Activated CD8-positive, alpha-beta memory T cell treated with anti-CD3 and anti-CD28 coated beads, Interleukin-2, amount 10 ng/mL, durations not matched to agents 7 days and 5 days (primary cell): ENCODE data around the gene PTPRN2. TPM values are rescaled to one million over a fixed set of nuclear protein-coding genes. Genes with fewer than 3 reads are reported as not detected.
"Not testable (repeated sequence)": the region's sequence is repeated elsewhere in the genome, so short reads cannot be mapped to it uniquely, and the experiment has no call there.

Experiments
- ATAC-seq: fragments of 150-1000 bp; cut with Tn5 transposase; one replicate; pipeline ENCODE4 v1.10.0; 2021; ENCODE audit warnings: moderate library complexity
- CTCF ChIA-PET: fragments of 350-600 bp; sonication (Branson Sonifier 250); formaldehyde crosslinking; loops from one replicate; lab custom pipeline; 2021; ENCODE audit warnings: antibody characterized with exemption; lab: Charles Lee
- DNase-seq: peaks from one replicate; pipeline ENCODE4 v3.0.0-alpha.2; 2020
- H3K27ac Mint-ChIP-seq: one replicate; pipeline ENCODE4 v1.8.0; 2021; ENCODE audit warnings: mild to moderate bottlenecking, mixed read lengths
- H3K27me3 Mint-ChIP-seq: one replicate; pipeline ENCODE4 v1.8.0; 2021; ENCODE audit warnings: mixed read lengths
- H3K36me3 Mint-ChIP-seq: one replicate; pipeline ENCODE4 v1.8.0; 2021; ENCODE audit warnings: mild to moderate bottlenecking, mixed read lengths
- H3K4me1 Mint-ChIP-seq: one replicate; pipeline ENCODE4 v1.8.0; 2021; ENCODE audit warnings: mixed read lengths
- H3K4me3 Mint-ChIP-seq: one replicate; pipeline ENCODE4 v1.8.0; 2021; ENCODE audit warnings: mild to moderate bottlenecking, moderate library complexity, mixed read lengths
- H3K9me3 Mint-ChIP-seq: one replicate; pipeline ENCODE4 v1.8.0; 2022; ENCODE audit warnings: low read depth, mixed read lengths
- total RNA-seq, 2 experiments: library from RNA; stranded (reverse); gene quantifications; one replicate each; pipeline ENCODE4 v1.2.3, GENCODE V29; 2021

PTPRN2 gene
- total RNA-seq, 2 experiments from 2014 or later = 3.2 to 5.7 TPM

GRCh38 chr7:158508802-158509385 is 78.7 kb downstream of the PTPRN2 start:
- DNase-seq (no peak), ATAC-seq (no peak)
- H3K27ac Mint-ChIP-seq = no peak overlapping the region
- no peaks in the 10 kb centered on the region for H3K27me3 Mint-ChIP-seq
- no peak overlapping the region for H3K4me3 Mint-ChIP-seq
- H3K4me1 Mint-ChIP-seq = no peaks in the 10 kb centered on the region
- CTCF ChIA-PET = no interaction called here
- no peaks in the 10 kb centered on the region for H3K36me3 Mint-ChIP-seq
- peaks cover 20% of the 10 kb centered on the region for H3K9me3 Mint-ChIP-seq

DNA sequence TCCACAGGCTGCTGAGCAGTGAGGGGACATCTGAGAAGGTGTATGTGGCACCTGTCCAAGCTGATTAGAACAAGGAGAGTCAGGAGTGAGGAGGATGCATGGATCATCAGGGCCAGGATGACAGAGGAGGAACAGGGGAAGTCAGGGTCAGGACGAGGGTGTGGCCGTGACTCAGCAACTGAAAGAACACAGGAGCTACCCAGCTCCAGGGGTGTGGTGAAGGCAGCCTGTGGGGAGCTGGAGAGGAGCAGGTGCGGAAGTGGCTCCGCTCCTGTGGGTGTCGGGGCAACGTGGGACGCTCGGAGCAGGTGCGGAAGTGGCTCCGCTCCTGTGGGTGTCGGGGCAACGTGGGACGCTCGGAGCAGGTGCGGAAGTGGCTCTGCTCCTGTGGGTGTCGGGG is 79.3 kb downstream of the PTPRN2 start:
- not testable (repeated sequence) for H3K27ac Mint-ChIP-seq, H3K4me1 Mint-ChIP-seq

DNA sequence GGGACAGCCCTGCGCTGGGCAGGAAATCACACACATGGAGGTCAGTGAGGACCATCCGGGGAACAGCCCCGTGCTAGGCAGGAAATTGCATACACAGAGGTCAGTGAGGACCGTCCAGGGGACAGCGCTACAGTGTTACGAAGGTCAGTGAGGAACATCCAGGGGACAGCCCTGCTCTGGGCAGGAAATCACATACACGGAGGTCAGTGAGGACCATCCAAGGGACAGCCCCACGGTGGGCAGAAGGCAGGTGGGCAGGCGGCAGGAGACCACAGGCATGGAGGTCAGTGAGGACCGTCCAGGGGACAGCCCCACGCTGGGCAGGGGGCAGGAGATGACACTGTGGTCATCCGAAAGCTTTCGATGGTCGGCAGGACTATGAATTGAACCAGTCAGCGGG is 79.7 kb downstream of the PTPRN2 start:
- no peaks in the 10 kb centered on the region for H3K36me3 Mint-ChIP-seq
- DNase-seq = no peak
- no peak overlapping the region for H3K27ac Mint-ChIP-seq
- no peaks in the 10 kb centered on the region for H3K4me1 Mint-ChIP-seq
- H3K4me3 Mint-ChIP-seq = no peak overlapping the region
- no peaks in the 10 kb centered on the region for H3K27me3 Mint-ChIP-seq
- CTCF ChIA-PET = no interaction called here
- peaks cover 20% of the 10 kb centered on the region for H3K9me3 Mint-ChIP-seq
- ATAC-seq = no peak

More for the DNA sequence above, 79.3 kb downstream of the PTPRN2 start:
- H3K9me3 Mint-ChIP-seq = peaks cover 20% of the 10 kb centered on the region
- H3K36me3 Mint-ChIP-seq, ATAC-seq, H3K4me3 Mint-ChIP-seq, H3K27me3 Mint-ChIP-seq, DNase-seq, CTCF ChIA-PET: not testable (repeated sequence)

GRCh38 chr7:158507175-158507574 is 80.4 kb downstream of the PTPRN2 start:
- H3K27ac Mint-ChIP-seq, ATAC-seq, H3K4me3 Mint-ChIP-seq, H3K27me3 Mint-ChIP-seq, H3K4me1 Mint-ChIP-seq, CTCF ChIA-PET, DNase-seq, H3K36me3 Mint-ChIP-seq: not testable (repeated sequence)
- peaks cover 15% of the 10 kb centered on the region for H3K9me3 Mint-ChIP-seq

DNA sequence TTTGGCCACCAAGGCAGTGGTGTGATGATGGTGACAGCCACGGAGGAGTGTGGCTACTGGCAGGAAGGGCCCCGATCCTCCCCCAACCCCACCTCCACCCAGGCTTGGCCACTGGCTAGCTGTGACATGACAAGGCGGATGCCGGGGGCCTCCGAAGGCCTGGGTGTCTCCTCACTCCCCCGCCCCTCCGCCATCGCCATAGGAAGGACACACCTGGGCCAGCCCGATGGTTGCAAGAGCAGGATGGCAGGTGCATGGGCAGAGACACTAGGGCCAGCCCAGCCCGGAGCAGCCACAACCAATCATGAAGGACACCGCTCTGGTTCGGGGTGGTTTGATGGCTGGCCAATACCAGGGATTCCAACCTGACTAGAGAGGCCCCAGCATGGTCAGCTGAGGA is 81.0 kb downstream of the PTPRN2 start:
- Mint-ChIP-seq H3K4me1 (no peaks in the 10 kb centered on the region), H3K36me3 (no peaks in the 10 kb centered on the region), H3K27me3 (no peaks in the 10 kb centered on the region), H3K4me3 (no peak overlapping the region), H3K9me3 (peaks cover 10% of the 10 kb centered on the region), H3K27ac (no peak overlapping the region)
- CTCF ChIA-PET = no interaction called here
- DNase-seq (no peak), ATAC-seq (no peak)

DNA sequence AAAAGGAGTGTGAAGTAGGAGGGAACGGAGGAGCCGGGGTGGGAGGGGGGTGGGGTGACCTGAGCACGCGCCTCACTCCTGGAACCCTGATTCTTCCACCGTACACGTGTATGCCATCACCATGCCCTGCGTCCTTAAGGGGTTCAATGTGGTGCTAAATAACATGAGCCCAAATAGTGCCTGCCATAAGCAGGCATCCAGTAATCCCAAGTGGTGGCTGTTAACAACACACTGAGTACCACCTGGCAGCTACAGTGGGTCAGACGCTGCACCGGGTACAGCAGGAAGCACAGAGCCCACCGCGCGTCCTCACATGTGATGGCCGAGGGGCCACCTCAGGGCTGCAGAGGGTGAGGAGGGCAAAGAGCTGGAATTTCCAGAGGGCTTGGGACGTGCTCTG is 81.9 kb downstream of the PTPRN2 start:
- peaks cover 7% of the 10 kb centered on the region for H3K9me3 Mint-ChIP-seq
- no peaks in the 10 kb centered on the region for H3K4me1 Mint-ChIP-seq
- ATAC-seq (no peak), DNase-seq (no peak)
- H3K27ac Mint-ChIP-seq = no peak overlapping the region
- no peaks in the 10 kb centered on the region for H3K36me3 Mint-ChIP-seq
- no peak overlapping the region for H3K4me3 Mint-ChIP-seq
- CTCF ChIA-PET = no interaction called here
- no peaks in the 10 kb centered on the region for H3K27me3 Mint-ChIP-seq

DNA sequence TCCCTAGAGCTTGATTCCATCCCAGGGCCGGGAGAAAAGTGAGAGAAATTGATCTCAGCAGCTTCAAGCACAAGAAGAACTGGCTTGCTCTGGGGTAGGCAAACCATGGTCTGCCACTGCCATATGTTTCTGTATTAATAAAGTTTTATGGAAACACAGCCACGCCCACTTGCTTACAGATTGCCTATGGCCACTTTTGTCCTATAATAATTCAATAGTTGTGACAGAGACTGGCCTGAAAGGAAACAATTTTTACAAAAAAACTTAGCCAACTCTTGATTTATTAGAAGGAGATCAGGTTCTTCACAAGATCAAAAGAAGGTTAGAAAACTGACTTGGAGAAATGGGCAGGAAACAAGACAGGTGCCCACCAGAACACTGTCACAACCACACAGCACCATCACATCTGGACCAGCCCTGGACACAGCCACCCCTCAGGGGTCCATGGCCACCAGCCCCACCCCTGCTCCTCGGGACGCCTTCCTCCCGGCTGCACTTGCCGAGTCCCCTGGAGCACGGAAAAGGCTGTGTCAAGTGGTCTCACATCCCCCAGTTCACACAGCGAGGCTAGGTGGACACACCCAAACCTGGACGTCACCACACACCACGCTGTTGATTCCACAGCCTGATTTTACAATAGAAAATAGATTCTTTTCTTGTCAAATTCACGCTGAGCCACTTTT is 85.4 kb downstream of the PTPRN2 start:
- CTCF ChIA-PET = no interaction called here
- DNase-seq (no peak), ATAC-seq (no peak)
- H3K27ac Mint-ChIP-seq = no peak overlapping the region
- no peaks in the 10 kb centered on the region for H3K36me3 Mint-ChIP-seq
- H3K9me3 Mint-ChIP-seq = no peaks in the 10 kb centered on the region
- H3K4me3 Mint-ChIP-seq = no peak overlapping the region
- H3K27me3 Mint-ChIP-seq = peaks cover 4% of the 10 kb centered on the region
- H3K4me1 Mint-ChIP-seq = no peaks in the 10 kb centered on the region

GRCh38 chr7:158501393-158502067 is 86.1 kb downstream of the PTPRN2 start:
- Mint-ChIP-seq H3K36me3 (no peaks in the 10 kb centered on the region), H3K27ac (no peak overlapping the region), H3K27me3 (peaks cover 4% of the 10 kb centered on the region), H3K4me1 (no peaks in the 10 kb centered on the region), H3K9me3 (no peaks in the 10 kb centered on the region), H3K4me3 (no peak overlapping the region)
- no peak for DNase-seq
- no peak for ATAC-seq
- CTCF ChIA-PET = no interaction called here

DNA sequence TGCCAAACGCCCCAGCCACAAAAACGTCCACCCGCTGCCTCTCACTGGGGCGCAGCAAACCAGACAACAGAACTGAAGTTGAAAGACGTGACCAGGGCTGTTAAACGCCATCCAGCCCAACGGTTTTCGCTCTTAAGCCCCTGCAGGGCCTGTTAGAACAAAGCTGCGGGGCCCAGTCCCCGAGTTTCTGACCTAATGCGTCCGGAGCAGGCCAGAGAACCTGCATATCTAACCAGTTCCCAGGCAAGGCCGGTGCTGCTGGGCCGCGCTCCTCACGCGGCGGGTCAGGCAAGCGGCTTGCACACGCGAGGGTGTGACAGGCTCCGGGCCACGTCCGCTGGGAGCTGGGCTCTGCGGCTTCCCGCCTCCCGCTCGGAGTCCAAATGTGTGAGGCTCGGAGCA is 87.0 kb downstream of the PTPRN2 start:
- Mint-ChIP-seq H3K9me3 (no peaks in the 10 kb centered on the region), H3K27me3 (peaks cover 4% of the 10 kb centered on the region), H3K27ac (no peak overlapping the region), H3K36me3 (no peaks in the 10 kb centered on the region), H3K4me1 (no peaks in the 10 kb centered on the region), H3K4me3 (no peak overlapping the region)
- DNase-seq = no peak
- no peak for ATAC-seq
- CTCF ChIA-PET = no interaction called here

DNA sequence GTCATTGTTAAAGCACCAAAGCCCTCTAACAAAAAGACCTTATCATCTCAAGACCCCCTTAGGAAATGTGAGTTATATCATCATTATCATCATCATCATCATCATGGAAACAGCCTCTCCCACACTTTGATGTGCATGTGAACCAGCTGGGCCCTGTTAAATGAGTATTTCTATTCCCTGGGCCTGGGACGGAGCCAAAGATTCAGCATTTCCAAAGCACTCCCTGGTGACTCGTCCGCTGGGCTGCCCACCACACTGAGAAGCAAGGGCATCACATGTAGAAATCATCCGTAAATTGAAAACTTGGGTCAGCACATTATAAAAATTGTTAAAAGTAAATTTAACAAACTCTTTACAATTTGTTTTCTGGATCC is 88.6 kb downstream of the PTPRN2 start:
- DNase-seq (no peak), ATAC-seq (no peak)
- peaks cover 4% of the 10 kb centered on the region for H3K27me3 Mint-ChIP-seq
- H3K27ac Mint-ChIP-seq = no peak overlapping the region
- H3K36me3 Mint-ChIP-seq = no peaks in the 10 kb centered on the region
- CTCF ChIA-PET = no interaction called here
- no peaks in the 10 kb centered on the region for H3K9me3 Mint-ChIP-seq
- H3K4me3 Mint-ChIP-seq = no peak overlapping the region
- H3K4me1 Mint-ChIP-seq = no peaks in the 10 kb centered on the region

- no peaks in the 10 kb centered on the region for H3K36me3 Mint-ChIP-seq
Observed at GRCh38 chr7:158498443-158499081, 89.1 kb downstream of the PTPRN2 start.

GRCh38 chr7:158497627-158498026 is 90.0 kb downstream of the PTPRN2 start:
- no peaks in the 10 kb centered on the region for H3K9me3 Mint-ChIP-seq
- H3K36me3 Mint-ChIP-seq = no peaks in the 10 kb centered on the region
- CTCF ChIA-PET = no interaction called here
- DNase-seq (no peak), ATAC-seq (no peak)
- no peak overlapping the region for H3K4me3 Mint-ChIP-seq
- H3K27ac Mint-ChIP-seq = no peak overlapping the region
- no peaks in the 10 kb centered on the region for H3K4me1 Mint-ChIP-seq
- H3K27me3 Mint-ChIP-seq = peaks cover 4% of the 10 kb centered on the region

More at GRCh38 chr7:158498443-158499081, 89.1 kb downstream of the PTPRN2 start:
- Mint-ChIP-seq H3K27ac (no peak overlapping the region), H3K4me1 (no peaks in the 10 kb centered on the region), H3K4me3 (no peak overlapping the region), H3K27me3 (peaks cover 4% of the 10 kb centered on the region), H3K9me3 (no peaks in the 10 kb centered on the region)
- DNase-seq = no peak
- CTCF ChIA-PET = no interaction called here
- no peak for ATAC-seq

- Mint-ChIP-seq H3K9me3 (no peaks in the 10 kb centered on the region), H3K36me3 (no peaks in the 10 kb centered on the region), H3K4me3 (no peak overlapping the region), H3K27me3 (peaks cover 4% of the 10 kb centered on the region), H3K4me1 (no peaks in the 10 kb centered on the region), H3K27ac (no peak overlapping the region)
- ATAC-seq = no peak
- CTCF ChIA-PET = interaction anchor here (1.9 kb wide), 1 partner anchor 481 kb away, joined by 6 read pairs; no protein-coding TSS in a partner anchor
- no peak for DNase-seq
Observed at GRCh38 chr7:158495786-158496185, 91.8 kb downstream of the PTPRN2 start.
